Measurements from ENCODE around the gene CCNI. TPM values are rescaled to one million over a fixed set of nuclear protein-coding genes. Genes with fewer than 3 reads are reported as not detected.

Gene CCNI
- total RNA-seq, 1 experiment from 2014 or later, result 297 TPM

DNA sequence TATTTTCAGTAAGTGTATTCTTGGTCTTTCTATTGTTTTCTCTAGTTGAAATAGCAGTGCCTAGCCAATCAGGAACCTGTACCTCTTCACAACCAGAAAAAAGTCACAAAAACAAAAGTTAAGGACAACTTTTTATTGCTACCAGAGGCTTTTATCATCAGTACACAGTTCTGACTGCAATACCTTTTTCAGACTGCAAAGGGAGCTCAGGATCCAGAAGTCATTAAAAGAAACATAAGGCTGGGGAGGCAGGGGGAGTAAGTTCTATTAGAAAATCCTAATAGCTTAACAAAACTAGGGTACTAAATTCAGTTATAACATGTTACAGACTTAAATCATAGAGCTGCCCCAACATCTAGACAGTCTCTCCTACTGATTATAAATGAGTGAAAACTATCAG, 28.8 kb downstream of the CCNI start:
- peak; percentile 18 for DNase-seq (ENCODE audit: unreplicated experiment)
- intact Hi-C loops (cut with micrococcal nuclease), result loop anchor here (1.0 to 10.0 kb wide), 3 partner anchors 156 to 612 kb away; partner anchors contain the start of gene SHROOM3
- ChIA-PET POLR2A (interaction anchor here (0.8 to 1.7 kb wide), 5 partner anchors 26 to 157 kb away, joined by 3 to 8 read pairs (median 5); partner anchors contain the start of gene CCNG2), CTCF (interaction anchor here (0.6 to 6.3 kb wide), 9 partner anchors 19 to 334 kb away, joined by 3 to 61 read pairs (median 3); no protein-coding TSS in a partner anchor)
- TF ChIP-seq, protein P1, sequence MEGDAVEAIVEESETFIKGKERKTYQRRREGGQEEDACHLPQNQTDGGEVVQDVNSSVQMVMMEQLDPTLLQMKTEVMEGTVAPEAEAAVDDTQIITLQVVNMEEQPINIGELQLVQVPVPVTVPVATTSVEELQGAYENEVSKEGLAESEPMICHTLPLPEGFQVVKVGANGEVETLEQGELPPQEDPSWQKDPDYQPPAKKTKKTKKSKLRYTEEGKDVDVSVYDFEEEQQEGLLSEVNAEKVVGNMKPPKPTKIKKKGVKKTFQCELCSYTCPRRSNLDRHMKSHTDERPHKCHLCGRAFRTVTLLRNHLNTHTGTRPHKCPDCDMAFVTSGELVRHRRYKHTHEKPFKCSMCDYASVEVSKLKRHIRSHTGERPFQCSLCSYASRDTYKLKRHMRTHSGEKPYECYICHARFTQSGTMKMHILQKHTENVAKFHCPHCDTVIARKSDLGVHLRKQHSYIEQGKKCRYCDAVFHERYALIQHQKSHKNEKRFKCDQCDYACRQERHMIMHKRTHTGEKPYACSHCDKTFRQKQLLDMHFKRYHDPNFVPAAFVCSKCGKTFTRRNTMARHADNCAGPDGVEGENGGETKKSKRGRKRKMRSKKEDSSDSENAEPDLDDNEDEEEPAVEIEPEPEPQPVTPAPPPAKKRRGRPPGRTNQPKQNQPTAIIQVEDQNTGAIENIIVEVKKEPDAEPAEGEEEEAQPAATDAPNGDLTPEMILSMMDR (IDR thresholded peaks at IDR 0.05; ENCODE audit: unreplicated experiment), result peak; percentile 34
- no peak overlapping the region for H3K4me3 Mint-ChIP-seq (ENCODE audit: unreplicated experiment)
- BruUV-seq (replicated peaks), result no TSS peak
- H3K4me1 Mint-ChIP-seq (ENCODE audit: insufficient read depth, unreplicated experiment), result peaks cover 20% of the 10 kb centered on the region
- H3K27me3 Mint-ChIP-seq (ENCODE audit: insufficient read depth, unreplicated experiment), result no peaks in the 10 kb centered on the region
- no peaks in the 10 kb centered on the region for H3K9me3 Mint-ChIP-seq (ENCODE audit: unreplicated experiment)
- no peak overlapping the region for H3K27ac Mint-ChIP-seq (ENCODE audit: low read depth, unreplicated experiment)
- H3K36me3 Mint-ChIP-seq (ENCODE audit: insufficient read depth, unreplicated experiment), result peaks cover 65% of the 10 kb centered on the region

DNA sequence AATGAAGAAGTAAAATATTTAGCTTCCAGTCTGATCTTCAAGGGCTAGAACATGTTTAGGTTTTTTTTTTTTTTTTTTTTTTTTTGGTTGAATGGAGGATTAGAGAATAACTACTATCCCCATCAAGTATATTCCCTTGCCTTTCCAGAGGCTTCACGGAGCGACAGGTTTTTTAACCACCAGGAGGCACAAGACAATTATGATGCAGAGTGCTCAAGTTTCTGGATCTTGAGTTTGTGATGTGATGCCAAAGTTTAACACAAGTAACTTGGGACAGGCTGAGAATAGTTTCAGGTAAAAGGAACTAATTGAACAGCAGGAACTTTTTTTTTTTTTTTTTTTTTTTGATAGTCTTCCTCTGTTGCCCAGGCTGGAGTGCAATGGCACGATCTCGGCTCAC, 30.3 kb downstream of the CCNI start:
- H3K27me3 Mint-ChIP-seq (ENCODE audit: insufficient read depth, unreplicated experiment), result no peaks in the 10 kb centered on the region
- intact Hi-C loops (cut with micrococcal nuclease), result loop anchor here (2.0 to 10.0 kb wide), 3 partner anchors 95 to 611 kb away; partner anchors contain the start of gene SHROOM3
- ChIA-PET CTCF (interaction anchor here (0.5 to 6.3 kb wide), 37 partner anchors 8 to 983 kb away, joined by 3 to 61 read pairs (median 4); no protein-coding TSS in a partner anchor), POLR2A (interaction anchor here (0.6 to 2.6 kb wide), 10 partner anchors 9 to 287 kb away, joined by 3 to 11 read pairs (median 3); partner anchors contain the start of gene SEPTIN11)
- BruUV-seq (replicated peaks), result no TSS peak
- no peak overlapping the region for H3K4me3 Mint-ChIP-seq (ENCODE audit: unreplicated experiment)
- peaks cover 57% of the 10 kb centered on the region for H3K36me3 Mint-ChIP-seq (ENCODE audit: insufficient read depth, unreplicated experiment)
- H3K4me1 Mint-ChIP-seq (ENCODE audit: insufficient read depth, unreplicated experiment), result peaks cover 20% of the 10 kb centered on the region
- no peak for DNase-seq (ENCODE audit: unreplicated experiment)
- peak overlapping the region; percentile 82 for H3K27ac Mint-ChIP-seq (ENCODE audit: low read depth, unreplicated experiment)
- TF ChIP-seq, protein P1 (IDR thresholded peaks at IDR 0.05; ENCODE audit: unreplicated experiment), result no peak
- H3K9me3 Mint-ChIP-seq (ENCODE audit: unreplicated experiment), result no peaks in the 10 kb centered on the region

DNA sequence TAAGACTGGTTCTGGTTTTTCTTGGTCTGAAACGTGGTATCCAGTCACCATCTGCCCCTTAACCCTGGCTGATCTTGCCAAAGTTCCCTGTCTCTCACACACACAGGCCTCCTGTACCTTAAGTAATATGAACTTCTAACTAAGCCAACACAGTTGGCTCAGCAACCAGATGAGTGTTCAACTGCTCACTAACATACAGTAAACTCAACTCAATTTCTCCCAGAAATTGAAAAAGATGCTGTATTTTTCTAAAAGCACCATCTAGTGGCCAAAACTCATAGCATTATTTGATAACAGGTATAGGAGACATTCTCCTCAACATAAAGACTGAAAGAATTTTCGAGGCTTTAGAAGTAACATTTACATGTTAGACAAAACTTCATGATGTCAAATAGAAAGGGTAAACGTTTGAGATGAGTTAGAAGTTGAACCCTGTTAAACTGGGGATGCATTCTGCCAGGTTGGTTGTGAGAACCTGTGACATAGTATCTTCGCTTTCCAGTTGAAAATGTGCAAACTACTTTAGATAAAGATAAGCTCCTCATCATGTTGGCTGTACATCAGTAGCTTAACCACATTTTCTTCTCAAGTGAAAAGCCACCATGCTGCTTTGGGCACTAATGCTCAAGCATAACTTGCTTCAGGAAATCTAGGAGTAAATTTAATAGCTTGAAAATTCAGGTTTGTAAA, 31.2 kb downstream of the CCNI start:
- no TSS peak for BruUV-seq (replicated peaks)
- Mint-ChIP-seq H3K27ac (ENCODE audit: low read depth, unreplicated experiment) (peak overlapping the region; percentile 82), H3K9me3 (ENCODE audit: unreplicated experiment) (no peaks in the 10 kb centered on the region), H3K4me1 (ENCODE audit: insufficient read depth, unreplicated experiment) (peaks cover 20% of the 10 kb centered on the region), H3K4me3 (ENCODE audit: unreplicated experiment) (peak overlapping the region; percentile 30), H3K27me3 (ENCODE audit: insufficient read depth, unreplicated experiment) (no peaks in the 10 kb centered on the region), H3K36me3 (ENCODE audit: insufficient read depth, unreplicated experiment) (peaks cover 50% of the 10 kb centered on the region)
- peak; percentile 47 for DNase-seq (ENCODE audit: unreplicated experiment)
- TF ChIP-seq, protein P1 (IDR thresholded peaks at IDR 0.05; ENCODE audit: unreplicated experiment), result peak; percentile 44
- intact Hi-C loops (cut with micrococcal nuclease), result loop anchor here (1.0 to 10.0 kb wide), 4 partner anchors 94 to 610 kb away; partner anchors contain the start of gene SHROOM3
- ChIA-PET POLR2A (interaction anchor here (0.6 to 2.6 kb wide), 7 partner anchors 8 to 287 kb away, joined by 3 to 11 read pairs (median 3); partner anchors contain the start of gene SEPTIN11), CTCF (interaction anchor here (0.6 to 6.3 kb wide), 37 partner anchors 9 to 759 kb away, joined by 3 to 61 read pairs (median 4); no protein-coding TSS in a partner anchor)
